ENCODE data around the gene C12orf75. TPM values are rescaled to one million over a fixed set of nuclear protein-coding genes. Genes with fewer than 3 reads are reported as not detected.
"Not testable (repeated sequence)": the region's sequence is repeated elsewhere in the genome, so short reads cannot be mapped to it uniquely, and the experiment has no call there.

The C12orf75 gene
- total RNA-seq, 1 donor: 3.0 TPM

- DNase-seq (ENCODE audit: low read depth in 2 of 3, low spot score in 2 of 3): no peak
Observed at GRCh38 chr12:105334001-105334400, 3.5 kb downstream of the C12orf75 start.

DNA sequence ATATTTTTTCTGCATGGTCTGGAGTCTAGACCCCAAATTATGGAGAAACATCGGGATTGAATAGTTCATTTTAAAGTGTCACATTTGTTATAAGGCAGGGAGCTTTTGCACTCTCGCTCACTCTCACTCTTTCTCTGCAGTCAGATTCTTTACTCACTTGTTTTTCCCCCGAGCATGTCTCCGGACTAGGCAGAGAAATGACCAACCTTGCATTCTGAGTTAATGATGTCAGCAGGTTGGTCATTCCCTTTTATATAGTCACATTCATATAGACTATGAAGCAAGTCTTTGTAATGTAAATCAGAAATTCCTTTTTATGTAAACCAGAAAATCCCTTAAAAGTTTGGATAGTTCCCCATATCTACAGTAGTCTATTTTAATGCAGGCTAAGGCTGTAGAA is 4.1 kb downstream of the C12orf75 start:
- DNase-seq (ENCODE audit: low read depth in 2 of 3, low spot score in 2 of 3): no peak

GRCh38 chr12:105335856-105336255 is 5.4 kb downstream of the C12orf75 start:
- DNase-seq (ENCODE audit: low read depth in 2 of 3, low spot score in 2 of 3): no peak

DNA sequence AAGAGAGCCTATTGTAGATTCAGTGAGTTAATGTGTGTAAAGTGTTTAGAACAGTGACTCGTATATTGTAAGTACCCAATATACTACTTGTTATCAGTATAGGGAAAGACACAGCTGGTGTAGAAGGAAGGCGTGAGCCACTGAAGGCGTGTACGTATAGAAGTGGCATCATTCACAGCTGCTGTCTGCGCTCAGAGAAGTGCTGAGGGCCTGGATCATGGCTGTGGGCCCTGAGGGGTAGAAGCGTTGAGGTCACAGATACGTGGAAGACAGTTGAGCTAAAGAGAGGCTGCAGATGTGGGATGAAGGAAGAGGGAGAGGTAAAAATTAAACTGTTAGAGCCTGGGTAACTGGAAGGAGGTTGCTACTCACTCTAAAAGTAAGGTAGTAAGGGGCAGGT is 5.9 kb downstream of the C12orf75 start:
- DNase-seq (ENCODE audit: low read depth in 2 of 3, low spot score in 2 of 3): no peak

GRCh38 chr12:105337391-105337790 is 6.9 kb downstream of the C12orf75 start:
- peak in 2 of 3 donors; percentile 32 to 58 for DNase-seq (ENCODE audit: low read depth in 2 of 3, low spot score in 2 of 3)

DNA sequence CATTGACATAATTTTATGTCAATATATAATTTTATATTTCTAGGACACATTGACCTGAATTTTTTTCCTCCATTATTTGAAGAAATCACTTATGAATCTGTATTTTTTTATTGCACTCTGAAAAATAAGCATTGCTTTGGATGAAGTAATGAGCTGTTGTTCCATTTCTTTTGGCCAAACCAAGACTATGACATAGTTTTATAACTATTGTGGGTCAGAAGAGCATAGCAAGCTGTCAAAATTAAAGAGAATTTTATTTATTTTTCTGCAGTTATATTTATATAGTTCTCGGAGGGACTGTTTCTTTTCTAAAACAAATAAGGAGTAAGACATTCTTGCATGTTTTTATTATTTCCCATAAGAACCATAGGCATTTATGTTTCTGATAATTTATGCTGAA is 8.5 kb downstream of the C12orf75 start:
- DNase-seq (ENCODE audit: low read depth in 2 of 3, low spot score in 2 of 3): no peak

- DNase-seq (ENCODE audit: low read depth in 2 of 3, low spot score in 2 of 3): no peak
Observed at GRCh38 chr12:105341010-105341409, 10.5 kb downstream of the C12orf75 start.

DNA sequence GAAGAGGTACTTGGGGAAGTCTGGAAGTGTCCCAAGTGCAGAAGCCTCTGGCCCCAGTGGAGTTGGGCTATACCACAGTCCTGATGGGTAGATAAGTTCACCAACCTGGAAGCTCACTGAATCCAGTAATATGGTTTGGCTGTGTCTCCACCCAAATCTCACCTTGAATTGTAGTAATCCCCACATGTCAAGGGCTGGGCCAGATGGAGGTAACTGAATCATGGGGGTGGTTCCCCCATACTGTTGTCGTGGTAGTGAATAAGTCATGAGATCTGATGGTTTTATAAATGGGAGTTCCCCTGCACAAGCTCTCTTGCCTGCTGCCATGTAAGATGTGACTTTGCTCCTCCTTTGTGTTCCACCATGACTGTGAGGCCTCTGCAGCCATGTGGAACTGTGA is 11.1 kb downstream of the C12orf75 start:
- DNase-seq (ENCODE audit: low read depth in 2 of 3, low spot score in 2 of 3): not testable (repeated sequence)

DNA sequence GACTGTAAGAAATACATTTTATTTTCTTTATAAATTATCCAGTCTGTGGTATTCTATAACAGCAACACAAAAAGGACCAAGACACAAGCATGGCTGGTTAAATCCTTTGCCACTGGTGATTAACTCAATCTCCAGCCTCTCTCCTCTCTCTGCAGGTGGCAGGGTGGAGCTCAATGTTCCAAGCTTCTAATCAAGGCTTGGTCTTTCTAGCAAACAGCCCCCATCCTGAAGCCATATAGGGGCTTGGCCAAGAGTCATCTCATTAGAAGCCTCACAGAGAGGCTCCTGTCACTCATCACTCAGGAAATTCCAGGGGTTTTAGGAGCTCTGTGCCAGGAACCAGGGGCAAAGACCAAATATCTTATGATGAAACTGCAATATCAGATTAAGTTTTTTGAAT is 12.0 kb downstream of the C12orf75 start:
- no peak for DNase-seq (ENCODE audit: low read depth in 2 of 3, low spot score in 2 of 3)

DNA sequence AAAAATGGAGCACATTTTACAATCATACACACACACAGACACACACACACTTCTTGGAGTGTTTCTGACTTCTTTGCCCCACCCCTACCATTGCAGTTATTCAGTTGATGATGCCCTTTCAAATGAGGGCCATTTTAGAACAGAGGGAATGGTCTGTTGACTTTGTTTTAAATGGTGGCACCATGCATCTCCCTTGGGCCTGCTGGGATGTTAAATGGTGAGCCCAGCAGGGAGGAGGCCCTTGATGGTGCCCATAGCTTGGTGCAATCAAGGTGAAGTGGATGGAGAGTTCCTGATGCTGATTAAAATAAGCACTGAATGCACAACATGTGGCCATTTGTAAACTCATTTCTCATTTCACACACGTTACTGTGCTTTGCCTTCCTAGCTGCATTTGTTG is 13.3 kb downstream of the C12orf75 start:
- DNase-seq (ENCODE audit: low read depth in 2 of 3, low spot score in 2 of 3): no peak

GRCh38 chr12:105347499-105347898 is 17.0 kb downstream of the C12orf75 start:
- DNase-seq (ENCODE audit: low read depth in 2 of 3, low spot score in 2 of 3): no peak

- no peak for DNase-seq (ENCODE audit: low read depth in 2 of 3, low spot score in 2 of 3)
Observed at GRCh38 chr12:105348142-105348541, 17.7 kb downstream of the C12orf75 start.

GRCh38 chr12:105348561-105348960 is 18.1 kb downstream of the C12orf75 start:
- no peak for DNase-seq (ENCODE audit: low read depth in 2 of 3, low spot score in 2 of 3)

- no peak for DNase-seq (ENCODE audit: low read depth in 2 of 3, low spot score in 2 of 3)
Observed at GRCh38 chr12:105349138-105349537, 18.6 kb downstream of the C12orf75 start.

GRCh38 chr12:105351523-105351922 is 21.0 kb downstream of the C12orf75 start:
- no peak for DNase-seq (ENCODE audit: low read depth in 2 of 3, low spot score in 2 of 3)

GRCh38 chr12:105352052-105352451 is 21.6 kb downstream of the C12orf75 start:
- DNase-seq (ENCODE audit: low read depth in 2 of 3, low spot score in 2 of 3): peak in 1 of 3 donors; percentile 3

GRCh38 chr12:105352940-105353635 is 22.6 kb downstream of the C12orf75 start:
- no peak for DNase-seq (ENCODE audit: low read depth in 2 of 3, low spot score in 2 of 3)

DNA sequence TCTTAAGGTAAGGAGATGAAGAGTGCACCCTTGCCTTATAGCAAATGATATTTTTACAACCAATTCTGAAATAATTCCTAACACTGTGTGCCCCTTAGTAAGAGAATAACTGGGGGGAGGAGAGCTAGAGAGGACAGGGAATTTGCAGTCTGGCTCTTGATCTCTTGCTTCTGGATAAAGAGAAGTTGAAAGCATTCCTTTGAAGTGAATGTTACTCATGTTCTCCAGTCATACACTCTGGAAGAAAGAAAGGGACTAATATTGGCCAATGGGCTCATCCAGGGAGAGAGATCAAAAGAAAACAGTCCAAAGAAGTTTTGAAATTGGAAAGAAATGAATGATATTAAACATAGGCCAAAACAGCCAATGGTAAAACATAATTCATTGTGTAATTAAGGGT is 25.3 kb downstream of the C12orf75 start:
- DNase-seq (ENCODE audit: low read depth in 2 of 3, low spot score in 2 of 3): no peak

- DNase-seq (ENCODE audit: low read depth in 2 of 3, low spot score in 2 of 3): no peak
Observed at GRCh38 chr12:105357162-105357691, 26.7 kb downstream of the C12orf75 start.

DNA sequence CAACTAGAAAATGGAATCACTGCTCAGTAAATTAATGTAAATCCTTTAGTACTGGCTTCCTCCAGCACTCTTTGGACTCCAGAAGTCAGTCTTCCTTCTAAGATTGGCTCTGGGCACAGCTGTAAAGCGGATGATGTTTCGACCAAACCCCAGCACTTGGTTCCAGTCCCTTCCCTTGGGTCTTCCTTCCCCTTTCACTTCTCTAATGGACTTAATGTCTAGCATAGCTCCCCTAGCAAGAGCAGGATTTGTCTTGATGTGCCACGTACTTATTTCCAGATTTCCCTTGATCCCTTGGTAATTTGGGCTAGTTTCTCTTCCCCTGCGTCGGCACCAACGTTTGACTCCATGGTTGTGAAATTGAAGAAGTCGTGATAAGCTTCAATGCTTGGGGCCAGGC is 28.3 kb downstream of the C12orf75 start:
- DNase-seq (ENCODE audit: low read depth in 2 of 3, low spot score in 2 of 3): no peak

- DNase-seq (ENCODE audit: low read depth in 2 of 3, low spot score in 2 of 3): no peak
Observed at GRCh38 chr12:105359856-105360255, 29.4 kb downstream of the C12orf75 start.

- no peak for DNase-seq (ENCODE audit: low read depth in 2 of 3, low spot score in 2 of 3)
Observed at GRCh38 chr12:105363890-105364289, 33.4 kb downstream of the C12orf75 start.

- DNase-seq (ENCODE audit: low read depth in 2 of 3, low spot score in 2 of 3): no peak
Observed at GRCh38 chr12:105365231-105365630, 34.7 kb downstream of the C12orf75 start.

Data from hematopoietic multipotent progenitor cell (in vitro differentiated cells).